ENCODE data around the gene YWHAH.

YWHAH gene

DNA sequence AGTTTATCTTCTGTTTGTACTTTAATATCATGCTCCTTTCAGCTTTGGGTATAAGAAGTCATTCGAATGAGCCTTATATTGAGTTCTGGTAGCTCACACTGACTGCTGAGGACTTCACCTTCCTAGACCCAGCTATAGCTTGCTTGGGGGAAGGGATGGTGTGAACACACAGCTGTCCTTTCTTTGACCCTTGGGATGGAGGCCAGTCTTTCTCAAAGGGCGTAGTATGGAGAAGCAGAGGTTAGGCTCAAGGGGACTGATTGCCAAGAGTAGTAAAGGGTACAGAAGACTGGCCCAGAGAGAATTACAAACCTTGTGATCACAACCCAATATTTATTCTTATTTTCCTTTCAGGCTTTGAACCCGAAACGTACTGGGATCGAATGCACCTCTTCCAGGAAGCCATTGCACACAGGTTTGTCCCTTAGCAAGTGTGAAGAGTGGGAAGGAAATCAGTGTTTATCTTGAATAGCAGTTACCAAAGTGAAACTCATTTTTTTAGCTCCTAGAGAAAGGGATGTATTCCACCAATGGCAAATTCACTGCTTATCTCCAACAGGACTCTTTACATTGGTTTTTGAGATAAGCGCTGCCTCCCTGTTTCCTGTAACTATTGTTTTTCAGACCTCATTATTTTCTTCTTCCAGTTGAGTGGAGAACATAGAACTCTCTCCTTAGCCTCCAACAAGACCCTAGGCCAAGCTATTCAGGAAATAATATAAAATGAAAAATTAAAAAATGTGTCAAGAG lies 42.8 kb upstream of the YWHAH start:
- TF ChIP-seq ARNTL (CRISPR knock-in tag; IDR thresholded peaks at IDR 0.05; ENCODE audit: borderline replicate concordance, low read depth) (no peak), CSDC2 (CRISPR knock-in tag; IDR thresholded peaks at IDR 0.05) (no peak), ISL1 (CRISPR knock-in tag; IDR thresholded peaks at IDR 0.05) (no peak), TSHZ2 (CRISPR knock-in tag; IDR thresholded peaks at IDR 0.05) (no peak), ESRRG (CRISPR knock-in tag; IDR thresholded peaks at IDR 0.05) (no peak), TOX (CRISPR knock-in tag; IDR thresholded peaks at IDR 0.05; ENCODE audit: borderline replicate concordance) (no peak), OSR1 (CRISPR knock-in tag; IDR thresholded peaks at IDR 0.05) (no peak), SNAI2 (CRISPR knock-in tag; IDR thresholded peaks at IDR 0.05) (no peak), TCF4 (CRISPR knock-in tag; IDR thresholded peaks at IDR 0.05; ENCODE audit: borderline replicate concordance) (no peak), GLIS3 (CRISPR knock-in tag; IDR thresholded peaks at IDR 0.05) (no peak), CSRNP3 (CRISPR knock-in tag; IDR thresholded peaks at IDR 0.05) (no peak), BACH2 (CRISPR knock-in tag; IDR thresholded peaks at IDR 0.05; ENCODE audit: borderline replicate concordance) (no peak), ZNF70 (CRISPR knock-in tag; IDR thresholded peaks at IDR 0.05) (no peak), ZNF8 (CRISPR knock-in tag; IDR thresholded peaks at IDR 0.05) (no peak)
- ATAC-seq: no peak

DNA sequence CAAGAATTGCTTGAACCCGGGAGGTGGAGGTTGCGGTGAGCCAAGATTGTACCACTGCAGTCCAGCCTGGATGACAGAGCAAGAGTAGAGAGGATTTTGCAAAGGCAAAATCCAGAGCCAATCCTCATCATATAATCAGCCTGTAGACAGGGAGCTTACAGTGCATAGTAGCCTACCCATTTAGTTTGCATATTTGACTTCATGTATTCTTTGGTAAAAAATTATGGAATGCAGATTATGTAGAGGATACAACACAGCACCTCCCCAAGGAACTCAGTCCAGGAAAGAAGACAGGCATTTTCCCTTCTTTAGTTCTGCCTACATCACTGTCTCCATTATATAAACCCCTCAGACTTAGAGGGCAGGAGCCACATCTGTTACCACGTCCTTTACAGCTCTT lies 39.7 kb upstream of the YWHAH start:
- ATAC-seq: no peak
- no peak for TF ChIP-seq ZFP3 (CRISPR knock-in tag; IDR thresholded peaks at IDR 0.05)
- no peak for TF ChIP-seq ZNF8 (CRISPR knock-in tag; IDR thresholded peaks at IDR 0.05)
- TF ChIP-seq ZC3H10 (CRISPR knock-in tag; IDR thresholded peaks at IDR 0.05): no peak
- TF ChIP-seq CSDC2 (CRISPR knock-in tag; IDR thresholded peaks at IDR 0.05): no peak
- TF ChIP-seq ZNF565 (CRISPR knock-in tag; conservative IDR thresholded peaks at IDR 0.05; ENCODE audit: low read depth): no peak
- no peak for TF ChIP-seq GLIS3 (CRISPR knock-in tag; IDR thresholded peaks at IDR 0.05)
- TF ChIP-seq OSR1 (CRISPR knock-in tag; IDR thresholded peaks at IDR 0.05): no peak
- TF ChIP-seq TOX (CRISPR knock-in tag; IDR thresholded peaks at IDR 0.05; ENCODE audit: borderline replicate concordance): no peak

GRCh38 chr22:31905356-31905755 lies 39.0 kb upstream of the YWHAH start:
- no peak for ATAC-seq
- no peak for TF ChIP-seq ZNF8 (CRISPR knock-in tag; IDR thresholded peaks at IDR 0.05)
- no peak for TF ChIP-seq OSR1 (CRISPR knock-in tag; IDR thresholded peaks at IDR 0.05)
- no peak for TF ChIP-seq BACH2 (CRISPR knock-in tag; IDR thresholded peaks at IDR 0.05; ENCODE audit: borderline replicate concordance)
- TF ChIP-seq CSRNP3 (CRISPR knock-in tag; IDR thresholded peaks at IDR 0.05): no peak
- TF ChIP-seq, protein P1, sequence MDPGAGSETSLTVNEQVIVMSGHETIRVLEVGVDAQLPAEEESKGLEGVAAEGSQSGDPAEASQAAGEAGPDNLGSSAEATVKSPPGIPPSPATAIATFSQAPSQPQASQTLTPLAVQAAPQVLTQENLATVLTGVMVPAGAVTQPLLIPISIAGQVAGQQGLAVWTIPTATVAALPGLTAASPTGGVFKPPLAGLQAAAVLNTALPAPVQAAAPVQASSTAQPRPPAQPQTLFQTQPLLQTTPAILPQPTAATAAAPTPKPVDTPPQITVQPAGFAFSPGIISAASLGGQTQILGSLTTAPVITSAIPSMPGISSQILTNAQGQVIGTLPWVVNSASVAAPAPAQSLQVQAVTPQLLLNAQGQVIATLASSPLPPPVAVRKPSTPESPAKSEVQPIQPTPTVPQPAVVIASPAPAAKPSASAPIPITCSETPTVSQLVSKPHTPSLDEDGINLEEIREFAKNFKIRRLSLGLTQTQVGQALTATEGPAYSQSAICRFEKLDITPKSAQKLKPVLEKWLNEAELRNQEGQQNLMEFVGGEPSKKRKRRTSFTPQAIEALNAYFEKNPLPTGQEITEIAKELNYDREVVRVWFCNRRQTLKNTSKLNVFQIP (CRISPR knock-in tag; IDR thresholded peaks at IDR 0.05; ENCODE audit: borderline replicate concordance, low read depth): no peak
- TF ChIP-seq TOX (CRISPR knock-in tag; IDR thresholded peaks at IDR 0.05; ENCODE audit: borderline replicate concordance): no peak

DNA sequence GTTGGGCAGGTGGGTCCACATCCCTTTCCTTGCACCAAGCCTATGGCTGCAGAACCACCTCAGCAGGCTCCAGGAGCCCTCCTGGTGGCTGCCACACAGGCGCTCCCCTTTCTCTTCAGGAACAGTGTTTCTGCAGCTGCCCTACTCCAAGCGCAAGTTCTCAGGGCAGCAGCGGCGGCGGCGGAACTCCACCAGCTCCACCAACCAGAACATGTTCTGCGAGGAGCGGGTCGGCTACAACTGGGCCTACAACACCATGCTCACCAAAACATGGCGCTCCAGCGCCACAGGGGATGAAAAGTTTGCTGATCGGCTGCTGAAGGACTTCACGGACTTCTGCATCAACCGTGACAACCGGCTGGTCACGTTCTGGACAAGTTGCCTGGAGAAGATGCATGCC lies 38.2 kb upstream of the YWHAH start:
- ATAC-seq: no peak
- no peak for TF ChIP-seq ZNF70 (CRISPR knock-in tag; IDR thresholded peaks at IDR 0.05)
- no peak for TF ChIP-seq SNAI2 (CRISPR knock-in tag; IDR thresholded peaks at IDR 0.05)
- no peak for TF ChIP-seq ESRRG (CRISPR knock-in tag; IDR thresholded peaks at IDR 0.05)
- no peak for TF ChIP-seq ISL1 (CRISPR knock-in tag; IDR thresholded peaks at IDR 0.05)
- no peak for TF ChIP-seq ZNF8 (CRISPR knock-in tag; IDR thresholded peaks at IDR 0.05)
- TF ChIP-seq, protein P2, sequence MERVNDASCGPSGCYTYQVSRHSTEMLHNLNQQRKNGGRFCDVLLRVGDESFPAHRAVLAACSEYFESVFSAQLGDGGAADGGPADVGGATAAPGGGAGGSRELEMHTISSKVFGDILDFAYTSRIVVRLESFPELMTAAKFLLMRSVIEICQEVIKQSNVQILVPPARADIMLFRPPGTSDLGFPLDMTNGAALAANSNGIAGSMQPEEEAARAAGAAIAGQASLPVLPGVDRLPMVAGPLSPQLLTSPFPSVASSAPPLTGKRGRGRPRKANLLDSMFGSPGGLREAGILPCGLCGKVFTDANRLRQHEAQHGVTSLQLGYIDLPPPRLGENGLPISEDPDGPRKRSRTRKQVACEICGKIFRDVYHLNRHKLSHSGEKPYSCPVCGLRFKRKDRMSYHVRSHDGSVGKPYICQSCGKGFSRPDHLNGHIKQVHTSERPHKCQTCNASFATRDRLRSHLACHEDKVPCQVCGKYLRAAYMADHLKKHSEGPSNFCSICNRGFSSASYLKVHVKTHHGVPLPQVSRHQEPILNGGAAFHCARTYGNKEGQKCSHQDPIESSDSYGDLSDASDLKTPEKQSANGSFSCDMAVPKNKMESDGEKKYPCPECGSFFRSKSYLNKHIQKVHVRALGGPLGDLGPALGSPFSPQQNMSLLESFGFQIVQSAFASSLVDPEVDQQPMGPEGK (CRISPR knock-in tag; IDR thresholded peaks at IDR 0.05; ENCODE audit: borderline replicate concordance): no peak

Data from SK-N-SH treated with all-trans-retinoic acid at 6 μM for 48 hours (cell line).